Tibial artery (tissue), 4 donors: ENCODE measurements around the gene NCOA3.

Experiments
- DNase-seq, 2 donors: peaks; one replicate each; pipeline ENCODE4 v3.0.0-alpha.2; 2019
- H3K27ac ChIP-seq, 2 donors: fragments of 200-600 bp; sonication (generic) in 1 of 2; 1 replicate in 1 of 2; 2 replicates in 1 of 2; pipeline ENCODE4 v1.5.1; 2018 to 2019; ENCODE audit warnings: mild to moderate bottlenecking in 1 of 2
- H3K27me3 ChIP-seq, 2 donors: fragments of 200-600 bp; sonication (generic) in 1 of 2; one replicate each; pipeline versions ENCODE4 v1.5.1 to v1.6.0; 2016 to 2019
- H3K36me3 ChIP-seq, 3 donors: fragments of 200-600 bp; sonication (generic) in 2 of 3; one replicate each; pipeline ENCODE4 v1.5.1; 2016 to 2019; ENCODE audit warnings: mild to moderate bottlenecking in 2 of 3
- H3K4me1 ChIP-seq, 4 donors: fragments of 200-600 bp; sonication (generic) in 2 of 4; 1 replicate in 3 of 4; 2 replicates in 1 of 4; pipeline ENCODE4 v1.5.1; 2016 to 2019
- H3K4me3 ChIP-seq, 2 donors: fragments of 200-600 bp; sonication (generic) in 1 of 2; 1 replicate in 1 of 2; 2 replicates in 1 of 2; pipeline ENCODE4 v1.5.1; 2018 to 2019; ENCODE audit warnings: mild to moderate bottlenecking in 2 of 2
- H3K9me3 ChIP-seq, 3 donors: fragments of 200-600 bp; sonication (generic) in 1 of 3; one replicate each; pipeline ENCODE4 v1.5.1; 2016 to 2019
- intact Hi-C: fragments of 100-400 bp; cut with DNase I; formaldehyde crosslinking; loops from one replicate; pipeline ENCODE4 v1.15.0; 2023; ENCODE audit warnings: low total_unique reads
- TF ChIP-seq, protein P1 (sequence below), 2 experiments: fragments of 200-600 bp in 1 of 2; fragments of 450-650 bp in 1 of 2; IDR thresholded peaks; one replicate each; pipeline ENCODE4 v1.5.1; 2017 to 2019; ENCODE audit warnings: antibody characterized with exemption in 2 of 2, mild to moderate bottlenecking in 1 of 2, moderate library complexity in 1 of 2

NCOA3 gene

DNA sequence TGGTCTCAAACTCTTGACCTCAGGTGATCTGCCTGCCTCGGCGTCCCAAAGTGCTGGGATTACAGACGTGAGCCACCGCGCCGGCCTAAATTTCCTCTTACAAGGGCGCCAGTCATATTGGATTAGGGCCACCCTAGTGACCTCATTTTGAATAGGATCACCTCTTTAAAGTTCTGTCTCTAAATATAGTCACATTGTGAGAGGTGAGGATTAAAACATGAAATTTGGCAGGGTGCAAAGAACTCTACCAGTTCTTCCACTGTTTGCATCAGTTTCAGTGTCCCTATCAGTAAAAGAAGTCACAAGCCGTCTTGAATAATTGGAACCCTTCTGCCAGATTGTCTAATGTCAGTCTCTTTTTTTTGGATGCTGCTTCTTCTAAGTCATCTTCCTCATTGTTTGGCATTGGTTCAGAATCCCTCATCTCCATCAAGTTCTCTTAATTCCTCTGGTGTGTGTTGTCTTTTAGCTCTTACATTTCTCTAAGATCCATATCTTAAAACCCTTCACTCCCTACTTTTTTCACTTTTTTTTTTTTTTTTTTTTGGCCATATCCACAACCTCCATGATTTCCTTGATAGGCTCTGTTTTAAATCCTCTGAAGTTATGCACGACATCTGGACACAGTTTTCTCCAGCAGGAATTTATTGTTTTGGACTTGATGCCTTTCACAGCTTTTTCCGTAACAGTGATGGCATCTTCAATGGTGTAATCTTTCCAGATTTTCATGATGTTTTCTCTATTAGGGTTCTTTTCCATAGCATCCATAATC is 56.8 kb downstream of the NCOA3 start:
- TF ChIP-seq, protein P1, sequence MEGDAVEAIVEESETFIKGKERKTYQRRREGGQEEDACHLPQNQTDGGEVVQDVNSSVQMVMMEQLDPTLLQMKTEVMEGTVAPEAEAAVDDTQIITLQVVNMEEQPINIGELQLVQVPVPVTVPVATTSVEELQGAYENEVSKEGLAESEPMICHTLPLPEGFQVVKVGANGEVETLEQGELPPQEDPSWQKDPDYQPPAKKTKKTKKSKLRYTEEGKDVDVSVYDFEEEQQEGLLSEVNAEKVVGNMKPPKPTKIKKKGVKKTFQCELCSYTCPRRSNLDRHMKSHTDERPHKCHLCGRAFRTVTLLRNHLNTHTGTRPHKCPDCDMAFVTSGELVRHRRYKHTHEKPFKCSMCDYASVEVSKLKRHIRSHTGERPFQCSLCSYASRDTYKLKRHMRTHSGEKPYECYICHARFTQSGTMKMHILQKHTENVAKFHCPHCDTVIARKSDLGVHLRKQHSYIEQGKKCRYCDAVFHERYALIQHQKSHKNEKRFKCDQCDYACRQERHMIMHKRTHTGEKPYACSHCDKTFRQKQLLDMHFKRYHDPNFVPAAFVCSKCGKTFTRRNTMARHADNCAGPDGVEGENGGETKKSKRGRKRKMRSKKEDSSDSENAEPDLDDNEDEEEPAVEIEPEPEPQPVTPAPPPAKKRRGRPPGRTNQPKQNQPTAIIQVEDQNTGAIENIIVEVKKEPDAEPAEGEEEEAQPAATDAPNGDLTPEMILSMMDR (IDR thresholded peaks at IDR 0.05) = no peak
- H3K4me3 ChIP-seq = no peak overlapping the region
- H3K4me1 ChIP-seq = peaks cover 0 to 62% (median 35%) of the 10 kb centered on the region in 4 donors
- H3K27ac ChIP-seq = peak overlapping the region in 1 of 2 donors; percentile 35
- H3K9me3 ChIP-seq = no peaks in the 10 kb centered on the region
- intact Hi-C loops = no loop called here
- no peak for DNase-seq
- no peaks in the 10 kb centered on the region for H3K27me3 ChIP-seq
- H3K36me3 ChIP-seq = no peaks in the 10 kb centered on the region

- intact Hi-C loops = no loop called here
- DNase-seq = no peak
- no peaks in the 10 kb centered on the region for H3K9me3 ChIP-seq
- H3K4me3 ChIP-seq = no peak overlapping the region
- H3K27ac ChIP-seq = peak overlapping the region; percentile 35 to 38
- H3K27me3 ChIP-seq = no peaks in the 10 kb centered on the region
- no peaks in the 10 kb centered on the region for H3K36me3 ChIP-seq
- TF ChIP-seq, protein P1 (IDR thresholded peaks at IDR 0.05) = no peak
- H3K4me1 ChIP-seq = peaks cover 0 to 66% (median 35%) of the 10 kb centered on the region in 4 donors
Measured at GRCh38 chr20:47559141-47559540, 57.5 kb downstream of the NCOA3 start.

- H3K27ac ChIP-seq = no peak overlapping the region
- TF ChIP-seq, protein P1 (IDR thresholded peaks at IDR 0.05) = no peak
- H3K36me3 ChIP-seq = no peaks in the 10 kb centered on the region
- no peaks in the 10 kb centered on the region for H3K27me3 ChIP-seq
- no peak for DNase-seq
- H3K4me1 ChIP-seq = peaks cover 0 to 85% (median 48%) of the 10 kb centered on the region in 4 donors
- no peaks in the 10 kb centered on the region for H3K9me3 ChIP-seq
- H3K4me3 ChIP-seq = no peak overlapping the region
- intact Hi-C loops = no loop called here
Measured at GRCh38 chr20:47561180-47561579, 59.5 kb downstream of the NCOA3 start.

- intact Hi-C loops = no loop called here
- Histone ChIP-seq H3K9me3 (no peaks in the 10 kb centered on the region), H3K4me1 (peaks cover 0 to 86% (median 49%) of the 10 kb centered on the region in 4 donors), H3K27me3 (no peaks in the 10 kb centered on the region), H3K27ac (no peak overlapping the region), H3K36me3 (no peaks in the 10 kb centered on the region), H3K4me3 (no peak overlapping the region)
- no peak for DNase-seq
- TF ChIP-seq, protein P1 (IDR thresholded peaks at IDR 0.05) = no peak
Measured at GRCh38 chr20:47561603-47562583, 60.2 kb downstream of the NCOA3 start.

DNA sequence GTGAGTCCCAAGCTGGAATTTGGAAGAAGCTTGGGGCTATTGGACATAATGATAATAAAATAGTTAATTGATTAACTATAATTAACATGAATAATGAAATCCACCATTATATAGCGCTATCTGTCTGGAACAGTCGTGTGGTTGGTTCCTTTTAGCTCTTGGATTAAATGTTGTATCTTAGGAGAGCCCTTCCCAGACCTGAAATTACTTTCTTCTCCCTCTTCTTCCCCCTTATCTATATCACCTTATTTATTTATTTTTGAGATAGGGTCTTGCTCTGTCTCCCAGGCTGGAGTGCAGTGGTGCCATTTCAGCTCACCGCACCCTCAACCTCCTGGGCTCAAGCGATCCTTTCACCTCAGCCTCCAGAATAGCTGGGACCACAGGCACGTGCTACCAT is 64.6 kb downstream of the NCOA3 start:
- H3K4me3 ChIP-seq = no peak overlapping the region
- peaks cover 0 to 65% (median 38%) of the 10 kb centered on the region in 4 donors for H3K4me1 ChIP-seq
- TF ChIP-seq, protein P1 (IDR thresholded peaks at IDR 0.05) = no peak
- no peaks in the 10 kb centered on the region for H3K27me3 ChIP-seq
- peaks cover 3 to 5% (median 4%) of the 10 kb centered on the region in 3 donors for H3K36me3 ChIP-seq
- H3K9me3 ChIP-seq = peaks cover 0 to 4% (median under 1%) of the 10 kb centered on the region in 3 donors
- intact Hi-C loops = no loop called here
- DNase-seq = no peak
- peak overlapping the region in 1 of 2 donors; percentile 34 for H3K27ac ChIP-seq
